GM21367 (cell line): ENCODE data around the gene POLG.
A peak's percentile ranks its signal among the peaks of the same experiment; 100 is the strongest.

Experiments
- ATAC-seq: cut with Tn5 transposase; IDR thresholded peaks from one replicate; pipeline ENCODE4 v1.9.1; 2021; ENCODE audit not compliant: unreplicated experiment

Gene POLG

DNA sequence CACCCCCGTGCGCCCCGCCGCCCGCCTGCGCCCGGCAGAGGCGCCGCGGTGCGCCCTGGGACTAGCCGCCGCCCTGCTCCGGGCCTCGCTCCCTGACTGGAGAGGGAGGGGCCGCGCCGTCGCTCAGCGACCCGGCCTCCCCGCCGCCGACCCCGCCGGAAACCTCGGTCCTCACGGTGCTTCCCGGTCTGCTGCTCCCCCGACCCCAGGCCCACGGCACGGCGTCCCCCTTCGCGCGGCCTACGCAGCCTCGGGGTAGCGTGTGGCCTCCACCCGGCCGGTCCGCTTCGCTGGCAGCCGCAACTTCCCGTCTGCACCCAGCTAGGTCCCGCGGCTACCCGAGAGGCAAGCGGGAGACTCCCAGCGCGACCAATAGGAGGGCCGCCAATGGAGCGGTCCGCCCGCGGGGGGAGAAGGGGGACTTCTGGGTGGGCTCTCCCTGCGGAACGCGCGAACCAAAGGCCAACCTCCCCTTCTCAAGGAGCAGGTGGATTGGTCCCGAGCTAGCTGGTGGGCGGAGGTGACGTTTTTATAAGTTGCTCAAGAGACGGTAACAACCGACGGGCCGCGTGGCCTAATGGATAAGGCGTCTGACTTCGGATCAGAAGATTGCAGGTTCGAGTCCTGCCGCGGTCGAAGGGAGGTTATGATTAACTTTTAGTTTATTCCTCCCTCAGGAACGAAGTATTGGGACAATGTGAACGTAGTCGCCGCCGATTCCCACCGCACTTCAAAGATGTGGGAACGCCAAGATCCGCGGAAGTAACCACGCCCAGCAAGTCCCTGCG lies at the start of gene POLG:
POLG (minus strand) TSS at position 315 of the 788 bp plus-strand sequence. CDS start 1,070 bp downstream, outside the sequence.
- ATAC-seq = peak; percentile 82

DNA sequence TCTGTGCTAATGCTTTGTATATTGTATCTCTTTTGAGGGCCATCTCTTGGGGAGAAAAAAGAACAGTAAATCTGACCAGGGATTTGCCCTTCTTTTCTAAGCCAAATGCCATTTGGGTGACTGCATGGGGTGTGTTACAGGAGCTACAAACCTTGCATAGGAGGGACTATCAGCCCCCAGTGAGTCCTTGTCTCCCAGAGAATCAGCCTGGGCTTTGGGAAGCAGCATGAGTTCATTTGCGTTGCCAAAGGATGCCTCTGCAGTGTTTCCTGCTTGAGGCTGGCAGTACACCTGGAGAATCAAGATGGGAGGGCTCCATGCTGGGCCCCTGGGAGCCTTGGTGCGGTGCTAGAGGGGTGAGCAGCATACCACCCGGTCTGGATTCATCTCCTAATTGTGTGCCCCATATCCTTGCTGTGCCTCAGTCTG lies 49.6 kb upstream of the POLG start:
- ATAC-seq = no peak

DNA sequence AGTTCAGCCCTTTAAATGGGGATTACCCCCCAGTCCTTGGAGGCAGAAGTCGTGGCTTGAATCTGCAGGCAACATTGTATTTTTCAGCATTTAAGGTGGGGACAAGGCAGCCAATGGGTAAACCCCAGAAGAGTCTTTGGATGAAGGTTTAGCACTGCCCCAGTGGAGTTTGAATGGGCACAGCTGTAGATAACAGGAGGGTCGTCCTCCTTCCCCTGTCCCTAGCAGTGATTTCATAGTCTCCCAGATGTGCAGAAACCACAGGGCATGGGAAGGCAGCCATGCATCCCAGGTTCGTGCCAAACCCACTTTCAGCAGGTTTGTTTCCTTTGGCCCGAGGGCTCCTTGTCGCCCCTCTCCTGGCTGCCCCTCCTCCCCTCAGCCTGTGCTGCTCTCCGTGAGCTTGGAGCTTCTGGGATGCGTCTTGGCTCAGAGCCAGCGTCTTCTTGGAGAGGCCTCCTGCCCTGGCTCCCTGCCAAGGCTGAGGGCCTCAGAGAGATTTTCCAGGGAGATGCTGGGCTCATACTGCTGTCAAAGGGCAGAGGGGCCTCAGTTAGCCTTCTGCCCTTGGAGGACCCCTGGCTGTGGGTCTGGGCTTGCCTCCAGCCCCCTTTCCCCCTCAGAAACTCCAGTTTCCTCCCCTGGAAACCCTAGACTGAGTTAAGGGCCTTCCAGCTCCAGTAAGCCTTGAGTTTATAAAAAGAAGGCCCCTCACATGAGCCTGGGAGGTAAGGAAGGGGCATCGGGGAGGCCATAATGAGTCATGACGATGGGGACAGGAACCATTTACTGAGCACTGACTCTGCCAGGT lies 48.9 kb upstream of the POLG start:
- ATAC-seq = no peak

DNA sequence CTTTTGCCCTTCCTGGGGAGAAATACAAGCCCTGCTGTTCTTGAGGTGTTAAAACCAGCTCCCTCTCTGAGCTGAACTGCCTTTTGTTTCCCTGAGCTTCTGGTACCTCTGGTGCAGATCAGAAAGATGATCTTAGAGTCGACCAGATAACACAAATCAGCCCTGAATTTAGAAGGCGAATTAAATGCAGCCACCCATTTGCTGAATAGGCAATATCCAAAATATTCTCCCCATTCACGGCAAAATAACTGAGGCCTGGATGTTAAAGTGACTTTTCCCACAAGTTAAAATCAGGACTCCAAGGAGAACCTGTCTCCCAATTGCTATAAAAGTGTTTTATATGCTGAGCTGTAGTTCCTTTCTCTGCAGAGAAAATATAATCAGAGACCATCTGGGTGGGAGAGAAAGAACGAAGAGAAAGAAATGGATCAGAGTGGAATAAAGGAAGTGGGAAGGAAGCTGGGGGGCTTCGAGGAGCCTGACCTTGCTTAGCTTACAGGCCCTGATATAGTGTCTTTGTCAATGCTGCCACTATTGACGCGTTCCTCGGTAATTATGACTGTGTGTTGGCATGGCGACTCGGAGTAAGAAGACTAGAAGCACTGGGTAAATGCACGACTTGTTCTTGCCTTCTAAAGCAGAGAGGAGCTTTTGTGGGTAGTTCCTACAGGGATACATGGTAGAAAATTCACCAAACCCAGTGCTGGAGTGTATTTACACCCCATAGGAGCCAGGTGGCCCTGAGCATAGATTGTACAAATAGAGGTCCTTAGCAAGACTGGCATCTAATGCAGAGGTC lies 47.5 kb upstream of the POLG start:
- no peak for ATAC-seq

- ATAC-seq = no peak
Measured at GRCh38 chr15:89381331-89381730, 46.7 kb upstream of the POLG start.

- no peak for ATAC-seq
Measured at GRCh38 chr15:89379818-89380217, 45.2 kb upstream of the POLG start.

DNA sequence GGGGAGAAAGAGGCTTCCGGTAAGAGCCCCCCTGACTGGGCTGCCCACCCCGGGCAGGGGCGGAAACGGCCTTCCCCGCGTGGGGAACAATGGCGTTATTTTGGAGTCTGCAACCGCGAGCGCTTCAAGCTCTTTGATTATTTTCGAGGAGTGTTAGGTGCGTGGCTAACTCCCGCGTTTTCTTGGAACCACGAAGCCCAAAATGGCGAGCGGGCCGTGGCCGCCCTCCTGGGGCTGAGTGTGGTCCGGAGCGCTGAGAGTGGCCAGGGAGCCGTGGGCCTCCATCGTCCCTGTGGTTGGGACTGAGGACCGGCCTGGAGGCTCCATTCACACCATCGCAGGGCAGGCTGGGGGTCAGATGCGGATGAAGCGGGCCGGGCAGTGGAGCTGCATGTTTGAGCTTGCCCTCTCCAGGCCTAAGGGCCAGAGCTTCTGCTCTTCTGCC lies 44.6 kb upstream of the POLG start:
- no peak for ATAC-seq

- no peak for ATAC-seq
Measured at GRCh38 chr15:89378296-89379151, 43.9 kb upstream of the POLG start.

- no peak for ATAC-seq
Measured at GRCh38 chr15:89377842-89378295, 43.2 kb upstream of the POLG start.

DNA sequence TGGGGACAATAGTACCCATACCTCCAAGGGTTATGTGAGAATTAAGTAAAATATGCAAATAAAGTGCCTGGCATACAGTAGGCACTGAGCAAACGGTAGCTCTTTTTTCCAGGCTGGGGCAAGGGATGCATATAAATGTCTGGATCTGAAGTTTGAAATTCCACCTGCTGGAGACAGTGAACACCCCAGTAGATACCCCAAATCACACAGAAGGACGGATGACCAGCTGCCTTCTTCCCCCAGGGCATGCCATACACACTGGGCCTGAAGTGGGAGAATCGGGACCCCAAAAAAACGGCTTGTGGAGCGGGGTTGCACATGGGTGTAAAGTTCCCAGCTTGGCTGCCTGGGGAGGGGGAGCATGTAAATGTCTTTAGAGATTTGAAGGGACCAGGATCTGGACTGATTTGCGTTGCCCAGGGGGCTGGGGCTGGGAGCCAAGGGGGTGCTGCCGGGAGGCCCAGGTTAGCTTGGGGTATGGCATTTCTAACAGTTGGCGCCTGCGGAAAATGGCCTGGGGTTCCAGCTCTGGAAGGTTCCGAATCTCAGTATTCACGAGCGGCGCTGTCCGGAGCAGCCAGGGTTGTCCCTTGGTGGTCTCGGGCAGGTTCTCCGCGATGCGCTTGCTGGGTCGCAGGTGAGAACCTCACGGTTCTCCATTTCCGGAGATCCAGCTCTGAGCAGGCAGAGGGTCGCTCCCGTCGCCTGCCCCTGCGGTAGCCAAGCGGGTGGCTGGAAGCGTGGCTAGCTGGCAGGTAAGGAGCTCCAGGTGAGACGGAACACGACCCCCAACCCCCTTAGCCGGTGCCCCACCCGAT lies 42.6 kb upstream of the POLG start:
- no peak for ATAC-seq

- no peak for ATAC-seq
Measured at GRCh38 chr15:89376388-89376787, 41.8 kb upstream of the POLG start.

DNA sequence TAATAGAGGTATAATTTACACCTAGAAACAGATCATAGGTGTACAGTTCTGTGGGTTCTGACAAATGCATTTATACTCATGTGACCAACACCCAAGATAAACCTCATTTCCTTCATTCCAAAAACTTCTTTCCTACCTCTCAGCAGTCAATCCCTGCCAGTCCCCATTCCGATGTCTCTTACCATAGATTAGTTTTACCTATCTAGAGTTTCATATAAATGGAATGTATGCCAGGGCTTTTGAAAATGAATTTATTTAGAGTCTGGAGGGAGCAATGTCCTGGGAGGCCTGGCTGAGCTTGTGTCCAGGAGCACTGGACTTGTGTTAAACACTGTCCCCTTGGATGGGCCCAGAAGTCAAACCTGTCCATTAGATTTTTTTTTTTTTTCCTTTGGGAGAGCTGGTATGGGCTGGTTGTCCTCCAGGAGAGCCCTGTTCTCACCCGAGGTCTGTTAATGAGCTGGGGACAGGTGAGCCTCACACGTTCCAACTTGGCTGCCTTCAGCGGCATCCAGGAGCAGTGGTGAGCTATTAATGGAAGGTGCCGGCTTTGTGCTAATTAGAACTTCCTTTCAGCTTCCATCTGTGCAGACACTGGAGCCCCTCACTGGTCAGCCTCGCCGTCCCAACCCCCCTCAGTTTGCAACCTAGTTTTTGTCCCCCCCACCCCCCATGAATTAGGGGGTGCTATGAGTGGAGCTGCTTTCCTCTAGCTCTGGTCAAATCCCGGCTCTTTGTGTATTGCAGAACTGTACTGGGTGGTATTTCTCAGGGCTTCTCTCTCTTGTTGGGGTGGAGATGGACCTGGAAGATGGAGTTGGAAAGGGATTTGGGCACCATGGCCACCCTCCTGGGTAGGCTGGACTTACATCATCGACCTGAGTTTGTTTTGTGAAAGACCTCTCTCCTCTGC lies 40.7 kb upstream of the POLG start:
- ATAC-seq = no peak

DNA sequence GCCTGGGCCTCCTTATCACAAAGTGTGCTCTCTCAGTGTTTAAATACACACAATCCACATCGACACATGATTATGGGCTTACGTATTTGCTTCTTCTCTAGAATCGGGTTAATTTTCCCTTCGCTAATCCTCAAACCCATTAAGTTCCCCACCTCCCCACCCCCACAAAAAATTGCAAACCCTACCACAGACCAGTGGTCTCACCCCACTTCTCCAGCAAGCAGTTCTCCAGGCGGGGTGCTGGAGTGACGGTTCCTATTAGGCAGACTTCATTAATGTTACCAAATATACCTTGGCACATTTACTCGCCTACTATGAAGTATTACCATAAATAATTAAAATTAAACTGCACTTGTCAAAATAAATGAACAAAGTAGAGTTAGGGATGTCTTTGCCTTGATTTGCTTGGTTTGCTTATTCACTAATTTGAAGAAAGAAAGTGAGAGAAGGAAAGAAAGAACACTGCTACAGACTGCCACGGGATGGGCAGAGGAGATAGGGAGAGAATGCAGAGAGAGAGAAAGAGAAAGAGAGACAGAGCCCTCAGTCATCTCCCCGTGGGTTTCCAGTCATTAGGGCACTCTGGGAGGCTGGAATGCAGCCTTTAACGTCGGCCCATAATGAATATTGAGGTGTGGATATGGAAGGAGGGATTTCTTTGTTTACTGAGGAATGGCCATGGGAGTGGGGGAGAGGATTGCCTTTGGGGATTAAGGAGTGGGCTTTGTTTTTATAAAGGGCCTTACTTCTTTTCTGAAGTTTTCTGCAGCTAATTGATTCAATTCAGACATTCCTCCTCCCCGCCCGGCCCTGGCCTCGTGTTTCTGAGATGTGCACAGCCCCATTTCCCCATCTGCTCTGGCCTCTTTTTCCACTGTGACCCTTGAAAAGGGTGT lies 39.7 kb upstream of the POLG start:
- no peak for ATAC-seq

DNA sequence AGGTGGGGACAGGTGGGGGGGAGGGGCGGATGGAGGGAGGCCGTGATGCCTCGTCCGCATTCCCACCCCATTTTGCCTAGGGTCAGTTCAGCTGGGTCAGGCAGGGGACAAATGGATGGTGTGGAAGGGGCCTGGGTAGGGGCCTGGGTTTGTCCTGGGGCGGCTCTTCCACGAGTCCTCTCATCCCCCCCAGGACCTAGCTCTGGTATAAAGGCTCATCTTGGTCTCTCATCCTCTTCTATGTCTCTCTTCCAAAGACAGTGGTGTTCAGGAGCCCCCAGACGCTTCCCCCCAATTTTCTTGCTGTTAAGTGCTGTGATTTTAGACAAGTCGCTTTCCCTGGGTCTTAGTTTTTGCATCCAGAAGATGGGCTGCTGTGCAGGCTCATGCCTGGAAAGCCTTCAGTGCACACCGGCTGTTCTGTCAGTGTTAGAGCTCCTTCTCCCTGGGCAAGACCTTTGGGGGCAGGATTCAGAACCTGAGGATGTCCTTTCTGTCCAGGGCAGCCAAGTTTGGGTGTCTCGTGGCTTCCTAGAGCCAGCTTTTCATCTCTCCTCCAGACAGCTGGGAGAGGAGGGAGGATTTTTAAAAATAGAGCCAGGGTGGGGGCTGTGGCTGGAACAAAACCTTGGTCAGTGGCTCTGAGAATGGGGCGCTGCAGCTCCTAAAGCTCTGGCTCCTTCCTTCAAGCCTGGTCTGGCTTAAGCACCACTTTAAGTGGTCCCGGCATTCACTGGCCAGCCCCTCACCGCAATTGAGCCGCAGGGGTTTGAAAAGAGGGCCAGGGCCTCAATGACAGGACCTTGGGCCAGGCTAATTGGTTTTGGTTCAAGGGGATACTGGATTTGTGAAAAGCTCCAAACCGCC lies 37.7 kb upstream of the POLG start:
- no peak for ATAC-seq

- no peak for ATAC-seq
Measured at GRCh38 chr15:89371228-89372044, 36.8 kb upstream of the POLG start.

DNA sequence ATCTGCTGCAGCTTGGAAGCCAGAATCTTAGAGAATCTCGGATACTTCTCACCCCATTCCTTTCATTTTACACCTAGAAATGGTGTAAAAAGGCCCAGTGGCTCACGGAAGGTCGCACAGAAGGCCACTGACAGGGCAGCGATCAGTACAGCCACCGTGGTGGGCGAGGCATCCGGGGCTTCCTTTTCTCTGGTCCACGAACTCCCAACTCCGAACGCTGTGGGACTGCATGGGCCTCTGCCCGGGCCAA lies 36.3 kb upstream of the POLG start:
- ATAC-seq = no peak
